HG03066 (cell line): Measurements from ENCODE around the gene TASL.
"Not testable (repeated sequence)": the region's sequence is repeated elsewhere in the genome, so short reads cannot be mapped to it uniquely, and the experiment has no call there.

Source experiments
- ATAC-seq: cut with Tn5 transposase; IDR thresholded peaks from one replicate; pipeline ENCODE4 v1.9.1; 2021; ENCODE audit warnings: low read depth; ENCODE audit not compliant: unreplicated experiment

TASL gene, protein sequence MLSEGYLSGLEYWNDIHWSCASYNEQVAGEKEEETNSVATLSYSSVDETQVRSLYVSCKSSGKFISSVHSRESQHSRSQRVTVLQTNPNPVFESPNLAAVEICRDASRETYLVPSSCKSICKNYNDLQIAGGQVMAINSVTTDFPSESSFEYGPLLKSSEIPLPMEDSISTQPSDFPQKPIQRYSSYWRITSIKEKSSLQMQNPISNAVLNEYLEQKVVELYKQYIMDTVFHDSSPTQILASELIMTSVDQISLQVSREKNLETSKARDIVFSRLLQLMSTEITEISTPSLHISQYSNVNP

DNA sequence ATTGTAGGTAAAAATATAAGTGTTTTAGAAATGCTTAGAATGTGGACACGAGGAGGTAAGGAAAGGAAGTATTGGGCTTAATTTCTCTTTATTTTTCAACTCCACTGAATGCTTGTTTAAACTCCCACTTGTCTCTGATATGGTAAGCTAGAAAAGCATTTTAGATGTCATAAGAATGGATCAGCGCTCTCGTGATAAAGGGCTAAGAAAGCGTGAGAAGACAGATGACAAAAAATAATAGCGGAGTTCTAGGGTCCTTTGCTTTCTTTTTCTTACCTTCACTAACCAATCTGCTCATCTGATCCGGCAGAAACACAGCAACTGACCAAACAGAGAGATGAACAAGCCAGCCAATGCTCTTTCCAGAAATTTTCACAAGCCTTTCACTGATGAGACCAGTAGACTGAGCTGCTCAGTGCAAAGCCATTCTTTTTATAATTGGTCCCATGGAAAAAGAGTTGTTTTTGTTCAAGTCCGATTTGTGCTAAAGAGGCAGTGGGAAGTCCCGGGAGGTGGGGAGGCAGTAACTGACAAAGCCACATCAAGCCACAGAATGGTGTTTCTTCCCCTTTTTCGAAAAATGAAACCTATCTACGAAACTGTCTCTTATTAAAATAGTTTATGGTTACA, at the start of gene TASL:
Gene TASL, minus strand, starts transcription at position 405 of the 630 bp plus-strand sequence. CDS start 17,411 bp downstream, outside the sequence.
- peak; percentile 80 for ATAC-seq

GRCh38 chrX:30626402-30626801, 48.8 kb upstream of the TASL start:
- no peak for ATAC-seq

DNA sequence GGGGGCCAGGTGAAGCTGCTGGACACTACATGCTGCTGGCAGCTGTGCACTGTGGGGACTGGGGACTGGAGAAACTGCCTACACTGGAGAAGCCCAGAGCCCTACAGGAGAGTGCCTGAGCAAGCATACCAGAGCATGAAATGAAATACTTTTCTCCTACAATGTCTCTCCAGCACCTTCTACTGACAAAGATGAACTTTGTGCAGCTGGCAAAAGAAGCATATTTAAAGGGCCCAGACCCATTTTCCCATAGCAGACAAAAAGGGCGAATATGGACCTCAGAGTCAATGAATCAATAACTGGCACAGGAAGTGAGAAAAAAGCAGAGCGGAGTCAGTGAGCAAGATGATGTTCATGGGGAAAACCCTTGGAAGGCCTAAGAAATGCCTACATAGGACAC, 44.8 kb upstream of the TASL start:
- no peak for ATAC-seq

GRCh38 chrX:30620980-30621618, 43.5 kb upstream of the TASL start:
- no peak for ATAC-seq

GRCh38 chrX:30620125-30620524, 42.6 kb upstream of the TASL start:
- no peak for ATAC-seq

DNA sequence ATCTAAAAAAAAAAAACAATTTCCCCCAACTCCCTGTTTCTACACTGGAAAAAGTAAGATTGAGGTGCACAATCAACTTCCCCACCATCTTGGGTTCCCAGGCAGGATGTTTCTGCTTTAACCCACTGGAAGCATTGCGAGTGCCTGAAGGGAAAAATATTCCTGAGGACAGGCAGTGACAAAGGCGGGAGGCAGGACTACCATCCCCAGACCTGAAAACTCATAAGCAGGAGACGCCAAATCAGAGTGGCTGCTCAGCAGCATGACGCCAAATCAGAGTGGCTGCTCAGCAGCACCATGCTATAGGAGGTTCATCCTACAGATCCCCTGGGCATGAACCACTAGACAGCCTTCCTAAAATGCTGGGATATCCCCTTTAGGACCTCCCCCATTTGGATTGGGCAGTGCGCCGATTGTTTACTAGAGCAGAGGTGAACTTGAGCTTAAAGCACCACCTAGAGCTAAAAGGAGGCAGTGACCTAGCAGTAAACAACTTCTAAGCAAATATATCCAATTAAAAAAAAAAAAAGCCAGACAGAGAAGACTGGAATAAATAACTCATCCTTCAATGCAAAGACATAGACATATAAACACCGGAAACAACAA, 40.7 kb upstream of the TASL start:
- ATAC-seq, result no peak

DNA sequence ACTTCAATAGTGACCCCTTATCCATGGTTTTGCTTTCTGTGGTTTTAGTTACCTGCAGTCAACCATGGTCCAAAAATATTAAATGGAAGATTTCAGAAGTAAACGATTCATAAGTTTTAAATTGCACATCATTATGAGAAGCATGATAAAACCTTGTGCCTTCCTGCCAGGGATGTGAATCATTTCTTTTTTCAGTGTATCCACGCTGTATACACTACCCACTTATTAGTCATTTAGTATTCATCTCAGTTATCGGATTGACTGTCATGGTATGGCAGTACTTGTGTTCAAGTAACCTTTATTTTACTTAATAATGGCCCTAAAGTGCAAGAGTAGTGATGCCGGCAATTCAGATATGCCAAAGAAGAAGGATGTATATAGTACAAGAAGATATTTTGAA, 37.7 kb upstream of the TASL start:
- ATAC-seq, result no peak

DNA sequence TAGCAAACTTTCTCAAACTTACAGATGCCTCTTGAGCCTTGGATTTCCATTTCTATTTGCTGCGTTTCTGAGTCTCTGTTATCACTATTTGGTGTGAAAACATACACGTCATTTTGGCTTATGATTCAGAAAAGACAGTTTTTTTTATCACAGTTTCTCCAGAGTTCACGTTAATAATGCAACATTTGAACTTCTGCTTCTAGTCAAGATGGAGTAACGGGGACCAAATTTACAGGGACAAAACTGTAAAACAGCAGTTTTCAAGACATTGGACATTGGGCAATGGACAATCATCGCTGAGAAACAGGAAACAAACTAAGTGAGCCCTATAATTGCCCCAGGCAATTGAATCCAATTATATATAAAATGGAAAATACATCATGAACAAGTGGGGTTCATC, 36.2 kb upstream of the TASL start:
- no peak for ATAC-seq

DNA sequence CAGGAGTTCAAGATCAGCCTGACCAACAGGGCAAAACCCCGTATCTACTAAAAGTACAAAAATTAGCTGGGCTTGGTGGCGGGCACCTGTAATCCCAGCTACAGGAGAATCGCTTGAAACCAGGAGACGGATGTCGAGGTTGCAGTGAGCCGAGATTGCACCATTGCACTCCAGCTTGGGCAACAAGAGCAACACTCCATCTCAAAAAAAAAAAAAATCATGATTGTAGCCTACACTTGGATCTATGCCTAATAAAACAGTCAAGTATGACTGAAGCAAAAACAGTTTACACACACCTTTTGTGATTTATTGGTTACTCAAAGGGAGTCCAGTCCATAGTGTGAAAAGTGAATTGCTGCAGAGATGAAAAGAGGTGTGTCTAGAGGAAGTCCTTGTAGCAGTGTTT, 34.7 kb upstream of the TASL start:
- no peak for ATAC-seq

- ATAC-seq, result no peak
Observed at GRCh38 chrX:30610026-30610425, 32.5 kb upstream of the TASL start.

GRCh38 chrX:30607155-30607554, 29.6 kb upstream of the TASL start:
- no peak for ATAC-seq

GRCh38 chrX:30600269-30601176, 23.0 kb upstream of the TASL start:
- not testable (repeated sequence) for ATAC-seq

DNA sequence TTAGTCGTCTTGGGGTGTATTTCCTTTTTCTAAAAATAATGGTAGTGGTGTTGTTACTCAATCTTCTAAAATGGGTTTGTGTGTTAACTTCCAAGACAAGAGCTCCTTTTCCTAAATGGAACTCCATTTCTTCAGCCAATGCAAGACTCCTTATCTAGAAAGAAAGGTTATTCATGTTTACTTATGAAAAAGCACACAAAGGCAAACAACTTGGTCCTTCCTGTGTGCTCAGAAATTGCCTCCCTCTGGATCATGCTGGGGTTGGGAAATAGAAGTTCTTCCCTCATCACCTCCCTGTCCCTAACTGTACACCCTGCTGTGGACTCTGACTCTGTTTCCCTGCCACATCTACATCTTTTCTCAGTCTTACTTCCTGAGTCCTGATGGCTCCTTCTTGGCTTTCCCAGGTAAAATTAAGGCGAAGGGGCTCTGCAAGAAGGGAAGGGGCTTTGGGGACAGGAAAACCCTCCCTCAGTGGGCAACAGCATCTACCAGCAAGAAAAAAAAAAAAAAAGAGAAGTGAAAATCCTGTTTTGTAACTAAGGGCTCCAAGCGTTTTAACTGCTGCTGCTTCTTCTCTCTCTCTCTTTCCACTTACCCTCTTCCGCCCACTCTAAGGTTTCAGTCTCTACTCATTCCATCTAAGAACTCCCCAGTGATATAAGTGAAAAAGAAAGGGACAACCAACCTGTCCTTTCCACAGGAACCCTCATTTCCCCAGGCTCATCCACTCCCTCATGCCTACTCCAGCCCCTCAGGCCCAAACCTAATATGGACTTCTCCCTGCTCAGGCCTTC, 19.8 kb upstream of the TASL start:
- peak; percentile 72 for ATAC-seq

- ATAC-seq, result peak; percentile 42
Observed at GRCh38 chrX:30593440-30594200, 16.1 kb upstream of the TASL start.

GRCh38 chrX:30592831-30593230, 15.3 kb upstream of the TASL start:
- no peak for ATAC-seq

GRCh38 chrX:30590368-30590767, 12.8 kb upstream of the TASL start:
- no peak for ATAC-seq

DNA sequence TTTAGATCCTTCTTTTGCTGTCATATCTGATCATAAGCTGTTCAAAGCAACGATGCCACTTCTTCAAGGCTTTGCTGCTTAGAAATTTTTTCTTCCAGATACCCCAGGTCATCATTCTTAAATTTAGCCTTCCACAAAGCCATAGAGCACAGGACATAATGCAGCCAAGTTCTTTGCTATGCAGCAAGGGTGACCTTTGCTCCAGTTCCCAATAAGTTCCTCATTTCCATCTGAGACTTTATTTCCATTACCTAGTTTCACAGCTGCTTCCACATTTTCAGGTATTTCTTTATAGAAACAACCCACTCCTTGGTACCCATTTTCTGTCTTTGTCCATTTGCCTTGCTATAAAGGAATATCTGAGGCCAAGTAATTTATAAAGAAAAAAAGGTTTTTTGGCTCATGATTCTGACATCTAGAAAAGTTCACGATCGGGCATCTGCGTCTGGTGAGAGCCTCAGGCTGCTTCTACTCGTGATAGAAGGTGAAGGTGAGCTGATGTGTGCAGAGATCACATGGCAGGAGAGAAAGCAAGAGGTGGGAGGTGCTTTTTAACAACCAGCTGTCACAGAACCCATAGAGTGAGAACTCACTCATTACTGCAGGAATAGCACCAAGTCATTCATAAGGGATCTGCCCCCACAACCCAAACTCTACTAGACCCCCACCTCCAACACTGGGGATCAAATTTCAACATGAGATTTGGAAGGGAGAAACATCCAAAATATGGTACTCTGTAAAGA, 11.8 kb upstream of the TASL start:
- ATAC-seq, result no peak

- ATAC-seq, result no peak
Observed at GRCh38 chrX:30586516-30586915, 8.9 kb upstream of the TASL start.
